Measurements from ENCODE around the gene MNX1.

Gene MNX1

DNA sequence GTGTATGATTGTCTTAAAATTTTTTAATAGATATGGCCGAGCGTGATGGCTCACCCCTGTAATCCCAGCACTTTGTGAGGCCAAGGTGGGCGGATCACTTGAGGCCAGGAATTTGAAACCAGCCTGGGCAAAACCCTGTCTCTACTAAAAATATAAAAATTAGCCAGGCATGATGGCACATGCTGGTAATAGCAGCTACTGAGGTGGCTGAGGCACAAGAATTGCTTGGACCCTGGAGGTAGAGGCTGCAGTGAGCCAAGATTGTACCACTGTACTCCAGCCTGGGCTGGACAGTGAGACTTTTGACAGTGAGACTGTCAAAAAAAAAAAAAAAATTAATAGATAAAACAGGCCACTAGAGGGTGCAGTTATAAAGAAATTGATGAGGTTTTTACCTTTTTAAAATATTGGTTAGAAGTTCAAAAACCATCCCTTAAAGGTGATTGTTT is 40.5 kb downstream of the MNX1 start:
- DNase-seq (ENCODE audit: low read depth), result no peak

DNA sequence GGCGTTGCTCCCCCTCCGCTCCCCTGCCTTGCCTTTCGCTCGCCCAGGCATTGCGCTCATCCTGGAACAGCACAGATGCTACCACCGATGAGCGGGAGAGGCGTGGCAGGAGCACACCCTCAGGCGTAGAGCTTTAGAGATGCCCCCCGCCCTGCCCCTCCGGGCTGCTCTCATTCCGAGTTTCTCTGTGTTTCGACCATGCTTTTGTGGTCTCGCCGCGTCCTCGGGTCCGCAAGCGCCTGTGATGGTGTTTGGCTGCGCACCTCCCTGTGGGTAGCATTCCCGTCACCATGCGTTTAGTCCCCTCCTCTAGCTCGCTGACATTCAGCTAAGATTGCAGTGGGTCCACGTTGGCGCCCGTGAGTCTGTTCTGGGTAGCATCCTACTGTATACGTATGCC is 42.3 kb downstream of the MNX1 start:
- no peak for DNase-seq (ENCODE audit: low read depth)

DNA sequence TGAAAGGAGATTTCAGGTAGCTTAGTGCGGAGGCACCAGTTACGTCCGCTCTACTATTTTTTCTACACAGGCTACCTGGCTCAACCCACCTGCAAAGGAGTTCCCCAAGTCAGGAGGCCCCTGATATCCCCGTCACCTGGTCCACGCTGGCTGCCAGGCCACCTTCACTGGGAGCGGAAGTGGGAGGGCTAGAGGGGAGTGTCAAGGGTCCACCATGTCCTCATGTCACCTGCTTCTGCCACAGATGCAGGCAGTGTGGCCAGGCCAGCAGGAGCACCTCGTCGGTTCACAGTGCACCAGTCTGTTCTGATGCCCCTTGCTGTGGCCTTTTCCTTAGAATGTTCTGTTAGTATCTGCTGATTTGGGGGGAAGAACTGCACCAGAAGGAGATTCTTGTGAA is 44.1 kb downstream of the MNX1 start:
- DNase-seq (ENCODE audit: low read depth), result no peak

DNA sequence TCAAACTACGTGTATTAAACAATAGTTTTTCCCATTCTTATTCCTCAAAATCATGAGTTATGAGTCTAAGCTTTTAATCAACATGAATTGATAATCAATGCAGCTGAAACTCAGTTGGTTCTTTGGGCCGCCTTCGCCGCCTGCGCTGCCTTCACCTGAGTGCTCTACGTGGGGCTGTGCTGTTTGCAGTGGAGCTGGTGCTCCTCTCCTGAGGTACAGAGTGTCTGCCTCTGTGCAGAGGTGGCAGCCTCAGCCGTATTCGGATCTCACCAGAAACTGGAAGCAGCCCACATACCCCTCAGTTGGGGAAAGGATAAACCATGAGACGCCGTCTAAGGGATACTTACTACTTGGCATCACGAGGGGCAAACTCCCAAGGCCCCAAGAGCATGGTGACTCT is 45.5 kb downstream of the MNX1 start:
- DNase-seq (ENCODE audit: low read depth), result no peak

DNA sequence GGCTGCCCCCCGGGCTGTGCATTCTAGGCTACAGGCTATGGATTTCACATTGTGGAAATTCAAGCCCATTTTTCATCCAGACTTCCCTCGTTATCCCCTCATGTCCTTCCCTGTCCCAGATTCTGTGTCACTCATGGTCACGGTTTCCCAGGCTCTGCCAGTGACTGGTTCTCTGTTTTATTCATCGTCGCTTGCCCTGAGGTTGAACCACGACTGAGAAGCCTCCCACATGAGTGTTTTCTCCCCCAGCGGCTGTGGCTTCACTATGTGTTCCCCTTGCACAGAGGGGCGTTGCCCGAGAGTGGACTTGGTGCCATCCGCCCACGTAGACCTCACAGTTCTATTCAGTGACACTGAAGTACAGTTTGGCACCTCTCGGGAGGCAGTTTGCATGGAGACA is 47.0 kb downstream of the MNX1 start:
- DNase-seq (ENCODE audit: low read depth), result no peak

DNA sequence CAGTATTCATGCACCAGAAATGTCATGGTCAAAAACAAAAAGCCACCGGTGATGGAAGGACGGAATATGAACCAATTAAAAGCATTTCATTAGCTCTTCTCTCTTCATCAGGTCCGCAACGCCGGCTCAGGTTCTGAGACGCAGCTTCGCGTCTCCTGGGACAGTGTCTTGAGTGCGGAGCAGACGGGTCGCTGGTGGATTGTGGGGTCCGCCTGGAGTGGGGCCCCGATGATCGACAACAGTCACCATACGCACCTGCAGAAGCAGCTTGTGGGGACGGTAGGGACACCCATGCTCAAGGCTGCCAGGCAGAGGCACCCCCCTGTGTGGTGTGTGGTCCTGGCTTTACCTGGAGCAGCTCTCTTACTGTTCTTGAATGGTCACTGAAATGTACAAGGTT is 47.6 kb downstream of the MNX1 start:
- no peak for DNase-seq (ENCODE audit: low read depth)

DNA sequence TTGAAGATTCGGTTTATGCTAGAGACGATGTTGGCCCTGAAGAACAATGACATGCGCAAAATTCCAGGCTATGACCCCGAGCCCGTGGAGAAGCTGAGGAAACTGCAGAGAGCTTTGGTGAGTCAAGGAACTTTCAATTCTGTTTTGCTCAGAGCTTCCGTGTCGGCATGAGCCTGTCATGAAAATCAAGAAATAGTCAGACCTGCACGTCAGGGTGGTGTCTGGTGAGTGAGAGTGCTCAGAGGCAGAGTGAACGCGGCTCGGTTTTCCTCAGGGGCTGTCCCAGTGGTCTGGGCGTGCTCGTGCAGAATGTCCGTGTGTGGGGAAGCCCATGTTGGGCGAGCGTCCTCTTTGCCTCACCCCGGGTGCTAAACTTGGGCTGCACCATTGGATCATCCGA is 48.3 kb downstream of the MNX1 start:
- no peak for DNase-seq (ENCODE audit: low read depth)

DNA sequence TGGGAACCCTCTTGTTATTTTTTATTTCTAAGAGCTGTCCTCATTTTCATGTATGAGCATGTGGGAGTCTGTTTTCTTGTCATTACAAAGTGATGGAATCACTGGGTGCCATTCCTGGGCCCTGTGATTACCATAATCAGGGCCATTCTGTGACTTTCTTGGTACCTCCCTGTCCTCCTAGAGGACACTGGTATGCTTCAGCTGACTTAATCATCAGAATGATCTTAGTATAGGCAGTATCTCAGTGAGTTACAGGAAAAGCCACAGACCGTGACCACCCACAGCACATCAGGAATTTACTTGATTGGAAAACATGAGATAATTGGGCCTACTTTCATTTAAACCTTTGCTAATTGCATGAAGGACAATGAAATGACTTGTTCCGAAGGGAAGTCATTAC is 53.7 kb downstream of the MNX1 start:
- DNase-seq (ENCODE audit: low read depth), result no peak

DNA sequence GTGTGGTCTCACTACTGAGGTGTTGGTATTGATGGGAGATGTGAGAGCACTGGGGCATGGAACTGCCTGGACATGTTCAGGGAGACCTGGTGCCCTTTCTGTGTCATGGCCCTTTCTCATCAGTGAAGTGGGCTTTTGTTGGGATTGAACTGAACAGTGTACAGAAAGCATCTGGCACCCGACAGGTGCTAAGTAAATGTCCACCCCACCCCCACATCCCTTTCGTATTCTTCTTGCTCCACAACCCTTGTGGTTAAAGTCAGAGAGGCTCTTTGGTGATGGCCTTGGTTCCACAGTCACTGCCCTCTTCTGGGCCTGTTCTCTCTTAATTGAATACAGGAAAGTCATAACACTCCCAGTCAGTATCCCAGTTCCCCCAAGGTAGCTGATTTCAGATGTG is 55.5 kb downstream of the MNX1 start:
- DNase-seq (ENCODE audit: low read depth), result no peak

Data from fibroblast of gingiva (primary cell).